Measurements from ENCODE around the gene SLC7A9.
"Not testable (repeated sequence)": the region's sequence is repeated elsewhere in the genome, so short reads cannot be mapped to it uniquely, and the experiment has no call there.

Gene SLC7A9

GRCh38 chr19:32869369-32869965, at the start of gene SLC7A9:
TSS of gene SLC7A9 (minus strand) at chr19:32869767. CDS start at chr19:32868534, 1,233 bp downstream.
- no peak for DNase-seq (ENCODE audit: low spot score)

DNA sequence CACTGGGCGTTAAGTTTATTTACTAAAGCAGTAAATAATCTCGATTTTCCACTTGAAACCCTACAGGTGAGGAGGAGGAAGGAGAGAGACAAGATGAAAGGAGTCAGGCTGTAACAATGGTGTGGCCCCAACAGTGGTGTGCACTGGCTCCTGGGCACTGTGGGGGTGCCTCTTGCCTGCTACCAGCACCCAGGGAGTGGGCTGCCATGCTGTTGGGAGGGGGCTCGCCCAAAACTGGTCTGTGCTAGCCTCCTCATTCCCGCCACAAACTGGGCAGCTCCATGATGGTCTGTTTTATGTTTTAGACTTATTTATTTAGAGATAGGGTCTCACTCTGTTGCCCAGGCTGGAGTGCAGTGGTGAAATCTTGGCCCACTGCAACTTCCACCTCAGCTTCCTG, 49.8 kb upstream of the SLC7A9 start:
- no peak for DNase-seq (ENCODE audit: low spot score)

DNA sequence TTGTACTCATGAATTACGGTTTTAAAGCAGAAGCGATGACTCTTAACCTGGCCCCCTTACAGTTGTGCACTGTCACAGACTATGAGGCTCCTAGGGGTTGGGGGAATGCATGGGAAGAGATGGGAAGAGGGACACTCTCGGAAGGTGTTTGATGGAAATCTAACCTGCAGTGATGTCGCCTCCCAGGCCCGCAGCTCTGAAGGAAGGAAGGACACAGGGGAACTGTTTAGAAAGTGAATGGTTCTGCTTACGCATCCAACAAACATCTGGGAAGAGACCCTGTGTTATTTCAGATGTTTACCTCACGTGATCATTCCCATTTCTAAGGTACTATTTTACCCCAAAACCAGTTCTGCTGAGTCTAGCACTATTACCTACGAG, 48.0 kb upstream of the SLC7A9 start:
- no peak for DNase-seq (ENCODE audit: low spot score)

GRCh38 chr19:32916969-32917615, 47.5 kb upstream of the SLC7A9 start:
- no peak for DNase-seq (ENCODE audit: low spot score)

- no peak for DNase-seq (ENCODE audit: low spot score)
Observed at GRCh38 chr19:32914879-32915660, 45.5 kb upstream of the SLC7A9 start.

DNA sequence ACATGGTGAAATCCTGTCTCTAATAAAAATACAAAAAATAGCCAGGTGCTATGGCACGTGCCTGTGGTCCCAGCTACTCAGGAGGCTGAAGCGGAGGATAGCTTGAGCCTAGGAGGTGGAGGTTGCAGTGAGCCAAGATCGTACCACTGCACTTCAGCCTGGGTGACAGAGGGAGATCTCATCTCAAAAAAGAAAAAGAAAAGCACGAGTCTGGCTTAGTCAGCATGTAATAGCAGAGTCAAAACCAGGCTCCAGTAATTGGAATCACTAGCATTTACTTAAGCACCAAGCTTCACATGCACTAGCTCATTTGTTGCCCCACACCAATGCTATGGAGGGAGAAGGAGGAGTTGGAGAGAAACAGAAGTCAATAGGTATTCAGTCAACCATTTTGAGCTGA, 41.9 kb upstream of the SLC7A9 start:
- no peak for DNase-seq (ENCODE audit: low spot score)

DNA sequence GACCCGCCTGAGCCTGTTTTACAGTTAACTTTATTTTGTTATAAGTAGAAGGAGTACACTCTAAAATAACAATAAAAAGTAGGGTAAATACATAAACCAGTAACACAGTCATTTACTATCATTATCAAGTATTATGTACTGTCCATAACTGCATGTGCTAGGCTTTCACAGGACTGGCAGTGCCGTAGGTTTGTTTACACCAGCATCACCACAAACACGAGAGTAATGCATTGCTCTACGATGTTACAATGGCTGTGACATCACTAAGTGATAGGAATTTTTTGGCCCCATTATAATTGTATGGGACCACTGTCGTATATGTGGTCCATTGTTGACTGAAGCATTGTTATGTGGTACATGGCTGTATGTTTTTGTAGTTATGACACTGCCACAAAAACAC, 41.3 kb upstream of the SLC7A9 start:
- no peak for DNase-seq (ENCODE audit: low spot score)

DNA sequence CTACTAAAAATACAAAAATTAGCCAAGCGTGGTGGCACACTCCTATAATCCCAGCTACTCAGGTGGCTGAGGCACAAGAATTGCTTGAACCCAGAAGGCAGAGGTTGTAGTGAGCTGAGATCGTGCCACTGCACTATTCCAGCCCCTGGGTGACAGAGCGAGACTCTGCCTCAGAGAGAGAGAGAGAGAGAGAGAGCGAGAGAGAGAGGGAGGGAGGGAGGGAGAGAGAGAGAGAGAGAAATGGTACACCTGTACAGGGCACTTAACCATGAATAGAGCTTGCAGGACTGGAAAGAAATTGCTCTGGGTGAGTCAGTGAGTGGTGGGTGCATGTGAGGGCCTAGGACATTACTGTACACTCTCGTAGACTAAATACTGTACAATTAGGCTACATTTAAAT, 40.5 kb upstream of the SLC7A9 start:
- no peak for DNase-seq (ENCODE audit: low spot score)

DNA sequence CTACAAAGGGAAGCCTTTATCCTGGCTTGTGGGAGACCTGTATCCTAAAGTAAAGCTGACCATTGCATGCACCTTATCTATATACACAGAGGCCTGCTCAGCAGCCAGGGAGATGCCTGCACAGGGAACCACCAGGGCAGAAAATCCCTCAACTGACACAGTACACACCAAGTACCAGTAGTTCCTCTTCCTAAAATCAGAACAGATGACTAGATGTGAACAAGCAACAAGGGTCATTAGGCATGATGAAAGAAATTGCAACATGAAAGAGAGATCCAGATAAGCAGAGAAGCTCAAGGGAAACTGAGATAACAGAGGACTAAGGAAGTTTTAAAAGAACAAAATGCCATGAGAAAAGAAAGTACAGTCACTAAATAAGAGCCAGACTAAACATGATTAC, 39.7 kb upstream of the SLC7A9 start:
- DNase-seq (ENCODE audit: low spot score): no peak

- no peak for DNase-seq (ENCODE audit: low spot score)
Observed at GRCh38 chr19:32908641-32909190, 39.1 kb upstream of the SLC7A9 start.

DNA sequence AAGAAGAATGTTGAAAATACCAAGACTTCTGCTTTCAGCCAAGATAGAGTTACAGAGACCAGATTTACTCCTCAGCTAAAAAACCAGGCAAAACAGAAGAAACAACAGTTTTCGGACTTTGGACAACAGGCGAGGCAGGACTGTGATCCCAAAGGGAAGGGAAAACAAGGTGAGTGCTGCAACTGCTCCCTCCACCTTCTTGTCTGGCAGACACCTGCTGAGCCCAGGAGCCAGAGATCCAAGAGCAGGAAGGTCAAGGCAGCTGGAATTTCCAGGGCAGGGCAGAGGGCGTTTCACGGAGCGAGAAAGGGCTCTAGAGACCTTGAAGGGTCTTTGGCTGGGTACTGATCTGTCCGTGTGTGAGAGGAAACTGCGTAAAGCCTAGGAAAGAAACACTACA, 32.9 kb upstream of the SLC7A9 start:
- no peak for DNase-seq (ENCODE audit: low spot score)

DNA sequence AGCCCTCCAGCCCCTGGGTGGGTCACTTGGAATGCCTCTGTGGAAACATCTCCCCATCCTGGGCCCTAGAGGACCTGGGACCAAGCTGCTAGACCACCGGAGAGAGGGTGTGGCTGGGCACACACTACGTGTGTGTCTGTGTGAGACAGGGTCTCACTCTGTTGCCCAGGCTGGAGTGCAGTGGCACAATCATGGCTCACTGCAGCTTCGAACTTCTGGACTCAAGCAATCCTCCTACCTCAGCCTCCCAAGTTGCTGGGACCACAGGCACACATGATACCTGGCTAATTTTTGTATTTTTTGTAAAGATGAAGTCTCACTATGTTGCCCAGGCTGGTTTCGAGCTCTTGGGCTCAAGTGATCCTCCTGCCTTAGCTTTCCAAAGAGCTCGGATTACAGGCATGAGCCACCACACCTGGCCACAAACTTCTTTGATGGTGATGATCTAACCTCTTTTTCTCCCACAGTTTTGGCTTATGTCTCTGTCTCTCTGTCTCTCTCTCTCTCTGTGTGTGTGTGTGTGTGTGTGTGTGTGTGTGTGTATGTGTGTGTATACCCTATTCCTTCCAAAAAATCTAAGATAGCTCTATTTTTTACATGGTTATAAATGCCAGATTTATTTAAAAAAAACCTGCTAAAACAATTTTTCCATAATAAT, 32.1 kb upstream of the SLC7A9 start:
- no peak for DNase-seq (ENCODE audit: low spot score)

GRCh38 chr19:32896516-32897214, 27.1 kb upstream of the SLC7A9 start:
- DNase-seq (ENCODE audit: low spot score): no peak

DNA sequence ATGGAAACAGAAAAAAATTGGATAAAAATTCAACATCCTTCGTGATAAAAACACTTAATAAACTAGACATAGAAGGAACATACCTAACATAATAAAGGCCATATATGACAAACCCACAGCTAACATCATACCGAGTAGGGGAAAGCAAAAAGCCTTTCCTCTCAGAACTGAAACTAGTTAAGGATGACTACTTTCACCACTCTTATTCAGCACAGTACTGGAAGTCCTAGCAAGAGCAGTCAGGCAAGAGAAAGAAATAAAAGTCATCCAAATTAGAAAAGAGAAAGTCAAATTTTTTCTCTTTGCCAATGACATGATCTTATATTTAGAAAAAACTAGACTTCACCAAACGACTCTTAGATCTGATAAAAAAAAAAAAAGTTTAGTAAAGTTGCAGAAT, 25.8 kb upstream of the SLC7A9 start:
- no peak for DNase-seq (ENCODE audit: low spot score)

DNA sequence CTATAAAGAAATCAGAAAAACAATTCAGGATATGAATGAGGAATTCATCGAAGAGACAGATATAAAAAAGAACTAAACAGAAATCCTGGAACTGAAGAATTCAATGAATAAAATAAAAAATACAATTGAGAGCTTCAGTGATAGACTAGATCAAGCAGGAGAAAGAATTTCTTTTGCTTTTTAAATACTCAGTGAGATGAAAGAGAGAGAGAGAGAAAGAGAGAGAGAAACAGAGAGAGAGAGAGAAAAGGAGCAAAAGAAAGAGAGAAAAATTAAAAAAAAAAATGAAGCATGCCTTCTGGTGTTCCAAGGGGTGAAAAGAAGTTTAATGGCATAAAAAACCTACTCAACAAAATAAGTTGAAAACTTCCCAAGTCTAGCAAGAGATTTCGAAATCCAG, 22.0 kb upstream of the SLC7A9 start:
- DNase-seq (ENCODE audit: low spot score): no peak

- no peak for DNase-seq (ENCODE audit: low spot score)
Observed at GRCh38 chr19:32890841-32891240, 21.3 kb upstream of the SLC7A9 start.

GRCh38 chr19:32890326-32890725, 20.8 kb upstream of the SLC7A9 start:
- no peak for DNase-seq (ENCODE audit: low spot score)

- no peak for DNase-seq (ENCODE audit: low spot score)
Observed at GRCh38 chr19:32889137-32889934, 19.8 kb upstream of the SLC7A9 start.

- no peak for DNase-seq (ENCODE audit: low spot score)
Observed at GRCh38 chr19:32887572-32888215, 18.1 kb upstream of the SLC7A9 start.

DNA sequence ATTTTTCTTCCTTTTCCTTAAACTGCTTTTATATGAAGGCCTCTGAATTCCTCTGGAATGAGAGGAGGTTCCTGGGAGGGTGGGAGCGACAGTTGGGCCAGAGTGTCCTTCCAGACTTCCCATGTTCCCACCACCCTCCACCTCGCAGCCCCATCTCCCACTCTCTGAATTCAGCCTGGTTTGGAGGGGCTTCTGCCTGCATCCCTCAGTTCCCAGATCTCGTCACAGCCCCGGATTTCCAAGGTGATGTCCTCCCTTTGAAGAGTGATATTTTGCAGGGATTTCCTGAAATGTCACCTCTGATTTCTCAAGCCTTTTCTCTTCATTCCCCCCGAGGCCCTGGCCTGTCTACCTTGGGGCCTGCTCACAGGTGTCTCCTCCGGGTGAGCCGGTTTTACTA, 16.7 kb upstream of the SLC7A9 start:
- DNase-seq (ENCODE audit: low spot score): no peak

DNA sequence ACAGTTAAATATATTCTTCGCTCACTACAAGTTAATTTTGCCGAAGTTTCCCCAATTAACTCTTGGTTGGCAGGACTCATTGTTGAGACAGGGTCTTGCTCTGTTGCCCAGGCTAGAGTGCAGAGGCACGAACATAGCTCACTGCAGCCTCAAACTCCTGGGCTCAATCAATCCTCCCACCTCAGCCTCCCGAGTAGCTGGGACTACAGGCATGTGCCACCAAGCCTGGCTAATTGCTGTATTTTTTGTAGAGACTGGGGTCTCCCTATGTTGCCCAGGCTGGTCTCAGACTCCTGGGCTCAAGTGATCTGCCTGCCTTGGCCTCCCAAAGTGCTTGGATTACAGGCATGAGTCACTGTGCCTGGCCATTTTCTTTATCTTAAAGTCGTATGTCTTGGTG, 15.7 kb upstream of the SLC7A9 start:
- not testable (repeated sequence) for DNase-seq (ENCODE audit: low spot score)
